ENCODE measurements around the gene ZBTB8A.

DNA sequence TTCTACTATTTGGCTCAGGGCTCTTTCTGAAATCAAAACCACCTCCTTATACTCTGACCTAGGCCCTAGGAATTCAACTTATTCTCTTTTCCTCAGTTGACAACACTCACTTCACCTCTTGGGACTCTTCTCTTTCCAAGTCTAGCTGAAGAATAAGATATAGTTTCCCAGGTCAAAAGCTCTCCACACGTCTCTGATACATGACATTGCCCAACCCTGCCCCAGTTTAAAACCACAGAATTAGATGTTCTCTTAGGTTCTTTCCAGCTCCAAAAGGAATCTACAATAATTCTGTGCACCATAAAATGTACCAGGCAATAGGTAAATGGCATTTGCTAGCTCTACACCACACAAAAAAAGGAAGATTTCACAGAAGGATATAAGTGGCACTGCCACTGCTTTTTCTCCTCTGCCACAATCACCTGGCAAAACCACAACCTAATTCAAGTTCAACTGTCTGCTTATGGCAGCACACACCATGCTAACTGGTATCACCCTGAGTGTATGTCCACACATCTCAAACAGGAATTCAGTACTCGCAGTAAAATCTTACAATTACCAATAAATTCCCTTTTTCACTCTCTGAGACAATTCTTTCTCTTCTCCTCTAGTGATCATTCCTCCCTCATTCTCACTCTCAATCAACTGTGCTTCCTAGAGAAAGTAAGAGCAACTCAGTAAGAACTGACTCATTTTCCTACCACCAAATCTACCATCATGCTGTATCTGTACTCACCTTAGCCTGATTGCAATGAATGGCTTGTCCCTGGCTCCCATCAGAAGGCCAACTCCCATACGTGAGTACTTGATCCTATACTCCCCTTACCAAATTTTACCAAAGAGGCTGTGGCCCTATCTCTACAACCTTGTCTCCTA lies 83.8 kb downstream of the ZBTB8A start:
- TF ChIP-seq SRF (IDR thresholded peaks at IDR 0.05; ENCODE audit: low read depth, low read length) (no peak), CEBPB (IDR thresholded peaks at IDR 0.05; ENCODE audit: low read depth, low read length) (no peak), RNF2 (IDR thresholded peaks at IDR 0.05; ENCODE audit: borderline replicate concordance, low read depth, low read length, missing control alignments, poor library complexity, severe bottlenecking) (no peak), POLR2A (IDR thresholded peaks at IDR 0.05; ENCODE audit: control extremely low read depth in 1 of 2, low read depth in 2 of 2, low read length in 2 of 2) (no peak), POLR2AphosphoS5 (IDR thresholded peaks at IDR 0.05; ENCODE audit: low read depth, low read length) (no peak), CREB1 (IDR thresholded peaks at IDR 0.05) (no peak), HDAC2 (IDR thresholded peaks at IDR 0.05; ENCODE audit: borderline replicate concordance in 1 of 2, low read depth in 2 of 2, low read length in 2 of 2) (no peak), GABPA (IDR thresholded peaks at IDR 0.05; ENCODE audit: borderline replicate concordance, insufficient read depth, low read length) (no peak)
- TF ChIP-seq, protein P1, sequence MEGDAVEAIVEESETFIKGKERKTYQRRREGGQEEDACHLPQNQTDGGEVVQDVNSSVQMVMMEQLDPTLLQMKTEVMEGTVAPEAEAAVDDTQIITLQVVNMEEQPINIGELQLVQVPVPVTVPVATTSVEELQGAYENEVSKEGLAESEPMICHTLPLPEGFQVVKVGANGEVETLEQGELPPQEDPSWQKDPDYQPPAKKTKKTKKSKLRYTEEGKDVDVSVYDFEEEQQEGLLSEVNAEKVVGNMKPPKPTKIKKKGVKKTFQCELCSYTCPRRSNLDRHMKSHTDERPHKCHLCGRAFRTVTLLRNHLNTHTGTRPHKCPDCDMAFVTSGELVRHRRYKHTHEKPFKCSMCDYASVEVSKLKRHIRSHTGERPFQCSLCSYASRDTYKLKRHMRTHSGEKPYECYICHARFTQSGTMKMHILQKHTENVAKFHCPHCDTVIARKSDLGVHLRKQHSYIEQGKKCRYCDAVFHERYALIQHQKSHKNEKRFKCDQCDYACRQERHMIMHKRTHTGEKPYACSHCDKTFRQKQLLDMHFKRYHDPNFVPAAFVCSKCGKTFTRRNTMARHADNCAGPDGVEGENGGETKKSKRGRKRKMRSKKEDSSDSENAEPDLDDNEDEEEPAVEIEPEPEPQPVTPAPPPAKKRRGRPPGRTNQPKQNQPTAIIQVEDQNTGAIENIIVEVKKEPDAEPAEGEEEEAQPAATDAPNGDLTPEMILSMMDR (IDR thresholded peaks at IDR 0.05; ENCODE audit: control extremely low read depth in 1 of 3, insufficient read depth in 1 of 3, low read depth in 1 of 3, low read length in 3 of 3): no peak
- TF ChIP-seq, protein P2, sequence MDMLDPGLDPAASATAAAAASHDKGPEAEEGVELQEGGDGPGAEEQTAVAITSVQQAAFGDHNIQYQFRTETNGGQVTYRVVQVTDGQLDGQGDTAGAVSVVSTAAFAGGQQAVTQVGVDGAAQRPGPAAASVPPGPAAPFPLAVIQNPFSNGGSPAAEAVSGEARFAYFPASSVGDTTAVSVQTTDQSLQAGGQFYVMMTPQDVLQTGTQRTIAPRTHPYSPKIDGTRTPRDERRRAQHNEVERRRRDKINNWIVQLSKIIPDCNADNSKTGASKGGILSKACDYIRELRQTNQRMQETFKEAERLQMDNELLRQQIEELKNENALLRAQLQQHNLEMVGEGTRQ (IDR thresholded peaks at IDR 0.05; ENCODE audit: low read length): no peak
